SIG-M5 (cell line): ENCODE data around the gene USH2A.
A peak's percentile ranks its signal among the peaks of the same experiment; 100 is the strongest.

ENCODE experiments used
- DNase-seq: peaks from one replicate; lab custom pipeline; 2025; lab: John Stamatoyannopoulos, UW

Gene USH2A

GRCh38 chr1:216123446-216124191, 299.6 kb downstream of the USH2A start:
- no peak for DNase-seq

- no peak for DNase-seq
Observed at GRCh38 chr1:216119600-216119999, 303.6 kb downstream of the USH2A start.

- no peak for DNase-seq
Observed at GRCh38 chr1:216114180-216114579, 309.1 kb downstream of the USH2A start.

- peak; percentile 23 for DNase-seq
Observed at GRCh38 chr1:216113181-216113580, 310.1 kb downstream of the USH2A start.

GRCh38 chr1:216111842-216112241, 311.4 kb downstream of the USH2A start:
- no peak for DNase-seq

DNA sequence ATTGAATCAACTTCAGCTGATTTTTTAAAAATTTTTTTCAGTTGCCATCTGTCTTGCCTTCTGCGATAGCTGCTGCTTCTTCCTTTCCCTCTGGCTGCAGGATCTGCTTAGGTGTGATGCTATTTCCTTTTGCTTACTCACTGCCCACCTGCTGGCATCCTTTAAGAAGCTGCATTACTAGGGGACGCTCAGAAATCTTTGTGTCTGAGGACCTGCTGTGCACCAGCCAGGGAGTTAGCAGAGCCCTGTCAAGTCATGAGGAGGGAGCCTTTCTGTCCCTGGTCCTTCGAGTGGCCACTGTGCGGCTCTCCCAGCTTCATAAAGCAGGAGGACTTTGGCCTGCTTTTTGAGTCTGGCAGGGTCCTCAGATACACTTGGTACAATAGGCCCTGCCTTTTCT, 327.8 kb downstream of the USH2A start:
- no peak for DNase-seq

DNA sequence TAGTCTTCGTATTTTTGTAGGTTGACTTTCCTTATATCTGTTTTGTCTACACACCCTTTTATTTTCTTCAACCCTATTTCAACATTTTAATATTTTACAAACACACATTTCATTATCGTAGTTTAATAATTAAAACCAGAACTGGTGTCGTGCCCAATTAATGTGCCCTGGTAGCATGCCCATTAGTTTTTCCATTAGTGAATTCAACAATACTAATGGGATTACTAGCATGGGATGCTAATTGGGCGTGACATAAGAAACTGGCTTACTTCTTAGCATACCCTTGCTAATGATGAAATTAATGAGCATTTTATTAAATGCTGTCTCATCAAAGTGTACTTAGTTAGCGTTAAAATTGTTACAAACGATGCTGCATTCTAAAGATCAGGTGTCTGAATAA, 332.7 kb downstream of the USH2A start:
- DNase-seq: no peak

DNA sequence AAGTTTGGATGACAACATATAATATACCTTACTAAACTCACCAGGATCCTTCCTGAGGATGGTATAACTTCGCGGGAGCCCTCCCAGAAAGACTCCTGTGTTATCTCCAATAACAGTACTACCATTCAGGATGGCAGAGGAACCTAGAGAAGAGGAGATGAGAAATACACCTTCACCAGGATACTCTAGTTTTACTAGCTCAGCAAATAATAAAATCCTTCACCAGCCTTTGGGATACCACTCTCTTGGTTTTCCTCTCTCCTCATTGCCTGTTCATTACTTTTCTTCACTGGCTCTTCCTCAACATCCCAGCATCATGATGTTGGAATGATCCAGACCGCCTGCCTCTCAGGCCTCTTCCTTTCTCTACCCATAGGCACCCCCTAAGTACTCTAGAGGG, 336.6 kb downstream of the USH2A start:
- no peak for DNase-seq

- no peak for DNase-seq
Observed at GRCh38 chr1:216081445-216081844, 341.8 kb downstream of the USH2A start.

- no peak for DNase-seq
Observed at GRCh38 chr1:216076751-216077150, 346.5 kb downstream of the USH2A start.

- no peak for DNase-seq
Observed at GRCh38 chr1:216075339-216075738, 347.9 kb downstream of the USH2A start.

DNA sequence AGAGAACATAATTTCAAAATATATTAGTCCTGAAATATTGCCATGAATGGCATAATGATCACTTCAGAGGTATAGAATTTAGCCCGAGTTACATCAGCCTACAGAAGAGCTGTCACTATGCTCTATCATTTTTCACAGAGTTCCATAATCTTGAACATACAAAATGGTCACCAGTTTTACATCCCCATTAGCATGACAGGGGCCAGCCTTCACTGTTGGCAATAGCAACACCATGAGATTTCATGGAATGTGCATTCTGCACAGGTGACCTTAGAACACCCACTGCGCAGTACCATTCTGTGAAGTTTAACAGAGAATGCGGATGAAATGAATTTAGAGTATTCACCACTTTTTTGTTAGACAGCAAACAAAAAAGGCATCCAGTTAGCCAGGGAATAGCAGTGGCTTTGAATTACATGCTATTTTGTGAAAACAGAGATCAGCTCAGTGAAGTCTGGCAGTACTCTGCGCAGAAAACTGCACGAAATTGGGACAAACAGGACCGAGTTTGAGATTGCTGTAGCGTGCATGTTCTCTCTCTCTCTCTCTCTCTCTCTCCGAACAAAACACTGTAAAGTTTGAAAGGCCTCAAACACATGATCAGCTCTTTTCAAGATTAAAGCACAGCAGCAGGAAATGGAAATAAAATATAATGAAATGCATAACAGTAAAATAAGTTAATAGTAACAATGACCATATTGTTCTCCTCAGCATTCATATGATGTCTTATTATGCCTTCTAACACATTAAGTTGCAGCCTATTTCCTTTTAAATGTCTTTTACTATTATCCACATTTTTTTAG, 349.3 kb downstream of the USH2A start:
- DNase-seq: no peak

DNA sequence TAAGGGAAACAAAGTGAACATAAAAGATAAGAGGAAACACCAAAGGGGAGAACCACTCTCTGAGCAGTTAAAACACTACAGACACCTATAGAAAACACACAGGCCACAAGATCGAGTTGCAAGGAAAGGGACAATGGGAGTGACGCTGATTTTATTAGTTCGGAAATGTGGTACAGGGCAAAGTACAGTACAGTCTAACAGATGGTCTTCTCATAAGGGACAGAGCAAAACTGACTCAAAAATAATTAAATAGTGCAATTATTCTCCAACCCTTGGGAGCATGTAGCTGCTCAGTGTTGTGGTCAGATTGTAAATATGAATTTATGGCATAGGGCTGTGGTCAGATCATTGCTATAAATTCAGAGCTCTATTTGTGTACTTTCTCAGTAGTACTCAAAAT, 352.0 kb downstream of the USH2A start:
- DNase-seq: no peak

- DNase-seq: no peak
Observed at GRCh38 chr1:216064643-216065042, 358.6 kb downstream of the USH2A start.

GRCh38 chr1:216057947-216058346, 365.3 kb downstream of the USH2A start:
- DNase-seq: no peak

DNA sequence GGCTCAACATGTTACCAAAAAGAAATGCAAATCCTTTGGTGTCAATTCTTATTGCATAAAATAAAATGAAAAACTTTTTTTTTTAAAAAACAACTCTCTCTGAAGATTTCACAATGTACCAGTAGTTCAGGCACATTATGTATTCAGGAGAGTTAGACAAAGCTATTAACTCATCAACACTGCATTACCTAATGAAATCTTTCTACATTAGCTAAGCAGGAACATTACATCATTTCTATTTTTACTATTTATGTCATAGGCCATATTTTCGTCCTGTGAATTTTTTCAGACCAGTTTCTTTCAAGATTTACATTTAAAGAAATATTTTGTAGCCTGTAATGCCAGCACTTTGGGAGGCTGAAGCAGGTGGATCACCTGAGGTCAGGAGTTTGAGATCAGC, 366.2 kb downstream of the USH2A start:
- no peak for DNase-seq

DNA sequence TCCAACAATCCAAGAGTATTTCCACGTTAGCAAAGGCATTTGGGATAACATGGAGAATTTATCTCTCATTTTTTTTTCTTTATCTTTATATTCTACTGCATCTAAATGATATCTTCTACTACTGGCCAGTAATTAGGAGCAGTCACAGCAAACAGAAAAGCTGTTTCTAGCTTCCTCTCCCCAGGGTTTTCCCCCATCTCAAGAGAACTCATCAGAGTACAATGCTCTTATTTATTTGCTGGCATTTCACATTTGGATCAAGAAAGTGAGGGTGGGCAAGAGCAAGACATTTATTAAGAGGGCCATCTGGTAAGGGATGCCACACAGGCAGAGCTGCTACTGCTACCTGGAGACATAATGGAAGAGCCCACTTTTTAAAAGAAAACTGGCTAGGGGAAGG, 368.2 kb downstream of the USH2A start:
- DNase-seq: no peak

DNA sequence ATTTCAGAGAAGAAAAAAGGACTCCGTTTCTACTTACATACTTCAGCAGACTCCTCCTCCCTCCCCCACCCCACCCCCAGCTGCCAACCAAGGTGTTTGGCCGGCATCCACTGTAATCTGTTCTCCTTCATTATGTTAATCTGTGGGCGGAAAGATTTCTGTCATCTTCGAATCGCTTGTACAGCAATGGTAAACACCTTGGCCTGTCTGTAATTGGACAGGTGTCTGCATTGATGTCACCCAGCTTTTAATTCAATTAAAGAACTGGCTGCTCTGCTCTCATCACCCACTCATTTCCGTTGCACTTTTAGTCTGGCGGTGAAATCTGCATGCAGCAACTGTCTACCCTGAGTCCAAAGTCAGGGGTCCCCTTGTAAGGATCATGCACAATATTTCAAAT, 368.6 kb downstream of the USH2A start:
- no peak for DNase-seq

DNA sequence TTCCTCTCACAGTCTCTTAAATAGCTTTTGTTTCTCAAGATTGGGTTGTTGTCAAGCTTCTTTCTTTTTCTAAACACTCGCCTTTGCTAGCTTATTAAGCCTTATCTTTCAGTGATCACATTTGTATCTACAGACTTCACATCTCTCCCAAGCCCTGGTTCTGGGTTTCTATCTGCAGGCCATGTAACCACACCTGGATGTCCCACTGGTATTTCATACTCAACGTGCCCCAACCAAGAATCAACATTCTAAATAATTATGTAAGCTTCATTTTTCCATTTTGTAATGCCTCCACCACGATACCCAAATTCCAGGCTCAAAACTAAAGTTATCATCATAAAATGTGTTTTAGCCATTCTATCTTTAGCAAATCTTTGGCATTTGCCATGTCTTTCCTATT, 372.2 kb downstream of the USH2A start:
- no peak for DNase-seq

- no peak for DNase-seq
Observed at GRCh38 chr1:216049741-216050430, 373.4 kb downstream of the USH2A start.

GRCh38 chr1:216047811-216048572, 375.3 kb downstream of the USH2A start:
- no peak for DNase-seq

DNA sequence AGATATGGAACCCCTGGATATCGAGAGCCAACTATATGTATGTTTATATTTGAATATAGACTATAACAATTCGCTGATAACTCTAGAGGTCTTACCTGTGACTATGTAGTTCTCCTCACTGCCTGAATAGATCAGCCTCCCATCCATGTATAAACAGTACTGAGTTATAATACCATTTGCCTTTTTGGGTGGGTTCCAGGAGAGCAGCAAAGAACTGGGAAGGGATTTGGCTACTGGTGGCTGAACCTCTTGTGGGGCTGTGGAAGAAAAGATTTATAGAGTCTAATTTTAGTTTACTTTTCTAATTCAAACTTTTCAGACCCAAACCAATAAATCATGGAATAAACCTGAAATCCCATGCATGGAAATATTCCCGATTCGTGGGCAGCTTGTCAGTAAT, 376.9 kb downstream of the USH2A start:
- no peak for DNase-seq
